Astrocyte (in vitro differentiated cells and primary cell): ENCODE data around the gene GLA. TPM values are rescaled to one million over a fixed set of nuclear protein-coding genes. Genes with fewer than 3 reads are reported as not detected.

ENCODE experiments used
- DNase-seq: peaks from one replicate; pipeline ENCODE4 v3.0.0-alpha.2; 2010; ENCODE audit warnings: low read depth
- FAIRE-seq: peaks from 2 replicates; lab custom pipeline; 2011; peaks lifted over from hg19 to GRCh38; lab: Jason Lieb, UNC
- H2AFZ ChIP-seq: 2 replicates; pipeline ENCODE4 v1.6.0; 2012; ENCODE audit warnings: low read depth, low read length, inconsistent platforms
- H3K27ac ChIP-seq: 2 replicates; pipeline ENCODE4 v1.5.1; 2011; ENCODE audit warnings: low read depth, low read length, inconsistent platforms
- H3K27me3 ChIP-seq: 2 replicates; pipeline ENCODE4 v1.6.0; 2011; ENCODE audit warnings: low read length, inconsistent platforms; ENCODE audit not compliant: insufficient read depth
- H3K36me3 ChIP-seq: 2 replicates; pipeline ENCODE4 v1.5.1; 2011; ENCODE audit warnings: low read length, inconsistent platforms; ENCODE audit not compliant: insufficient read depth
- H3K4me1 ChIP-seq: 2 replicates; pipeline ENCODE4 v1.5.1; 2011; ENCODE audit warnings: low read length, inconsistent platforms; ENCODE audit not compliant: insufficient read depth
- H3K4me2 ChIP-seq: 2 replicates; pipeline ENCODE4 v1.6.0; 2012; ENCODE audit warnings: low read length, inconsistent platforms
- H3K4me3 ChIP-seq: 2 replicates; pipeline ENCODE4 v1.5.1; 2011; ENCODE audit warnings: low read depth, mild to moderate bottlenecking, low read length, inconsistent platforms; ENCODE audit not compliant: insufficient read depth
- H3K79me2 ChIP-seq: 2 replicates; pipeline ENCODE4 v1.6.0; 2012; ENCODE audit warnings: mild to moderate bottlenecking, low read length, inconsistent platforms; ENCODE audit not compliant: insufficient read depth
- H3K9ac ChIP-seq: 2 replicates; pipeline ENCODE4 v1.6.0; 2012; ENCODE audit warnings: mild to moderate bottlenecking, low read length, inconsistent platforms
- H3K9me3 ChIP-seq: 2 replicates; pipeline ENCODE4 v1.5.1; 2012; ENCODE audit warnings: low read depth, mild to moderate bottlenecking, low read length, inconsistent platforms; ENCODE audit not compliant: insufficient read depth
- H4K20me1 ChIP-seq: 2 replicates; pipeline ENCODE4 v1.6.0; 2012; ENCODE audit warnings: low read length, inconsistent platforms; ENCODE audit not compliant: insufficient read depth
- H3K27ac Mint-ChIP-seq: one replicate; pipeline ENCODE4 v1.8.0; 2021; ENCODE audit warnings: mild to moderate bottlenecking, mixed read lengths; ENCODE audit not compliant: unreplicated experiment
- H3K27me3 Mint-ChIP-seq: one replicate; pipeline ENCODE4 v1.8.0; 2021; ENCODE audit warnings: low read depth, mixed read lengths; ENCODE audit not compliant: unreplicated experiment
- H3K36me3 Mint-ChIP-seq: one replicate; pipeline ENCODE4 v1.8.0; 2021; ENCODE audit warnings: low read depth, mixed read lengths; ENCODE audit not compliant: unreplicated experiment
- H3K4me1 Mint-ChIP-seq: one replicate; pipeline ENCODE4 v1.8.0; 2021; ENCODE audit warnings: low read depth, mixed read lengths; ENCODE audit not compliant: unreplicated experiment
- H3K4me3 Mint-ChIP-seq: one replicate; pipeline ENCODE4 v1.8.0; 2021; ENCODE audit warnings: mild to moderate bottlenecking, moderate library complexity, mixed read lengths; ENCODE audit not compliant: unreplicated experiment
- H3K9me3 Mint-ChIP-seq: one replicate; pipeline ENCODE4 v1.8.0; 2021; ENCODE audit warnings: mild to moderate bottlenecking, mixed read lengths; ENCODE audit not compliant: unreplicated experiment
- EZH2 ChIP-seq: IDR thresholded peaks from 2 replicates; pipeline ENCODE4 v1.6.1; 2012; ENCODE audit warnings: mild to moderate bottlenecking, low read length, inconsistent platforms; ENCODE audit not compliant: insufficient read depth
- total RNA-seq: library from RNA; stranded (reverse); gene quantifications from 2 replicates; pipeline ENCODE4 v1.2.1, GENCODE V29; 2021
- TF ChIP-seq, protein P1 (sequence below): IDR thresholded peaks from 2 replicates; pipeline ENCODE4 v1.5.1; 2011; ENCODE audit warnings: low read depth, mild to moderate bottlenecking, inconsistent platforms, low read length, moderate library complexity; ENCODE audit not compliant: insufficient read depth

GLA gene
- total RNA-seq, 1 donor from 2014 or later: 51.9 TPM

DNA sequence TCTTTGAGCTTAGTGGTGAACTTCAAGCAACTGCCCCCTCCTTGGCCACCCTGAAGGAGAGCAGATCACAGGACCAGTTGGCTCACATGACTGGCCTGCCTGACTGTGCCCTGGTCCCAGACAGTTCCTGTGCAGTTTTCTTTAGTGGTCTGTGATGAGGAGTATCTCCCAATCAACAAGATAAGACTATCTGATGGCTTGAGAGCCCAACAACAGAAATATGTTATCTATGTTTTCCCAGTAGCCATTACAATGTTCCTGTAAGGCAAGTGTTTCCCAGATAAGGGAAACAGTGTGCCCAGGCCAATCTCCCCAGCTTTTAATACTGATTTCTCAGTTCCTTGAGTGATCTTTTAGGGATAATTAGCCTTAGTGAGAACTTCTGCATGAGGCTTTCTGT, 45.0 kb downstream of the GLA start:
- H3K4me1 Mint-ChIP-seq: no peaks in the 10 kb centered on the region
- Histone ChIP-seq H3K4me2 (no peak overlapping the region), H3K27me3 (no peaks in the 10 kb centered on the region), H4K20me1 (no peaks in the 10 kb centered on the region), H3K4me1 (no peaks in the 10 kb centered on the region), H3K79me2 (no peaks in the 10 kb centered on the region), H3K9me3 (no peaks in the 10 kb centered on the region), H3K4me3 (no peak overlapping the region), H3K27ac (no peak overlapping the region), H2AFZ (no peak overlapping the region), H3K36me3 (no peaks in the 10 kb centered on the region), H3K9ac (no peak overlapping the region)
- FAIRE-seq: no peak
- H3K27me3 Mint-ChIP-seq: no peaks in the 10 kb centered on the region
- no peaks in the 10 kb centered on the region for H3K36me3 Mint-ChIP-seq
- no peak overlapping the region for H3K4me3 Mint-ChIP-seq
- no peaks in the 10 kb centered on the region for H3K9me3 Mint-ChIP-seq
- TF ChIP-seq, protein P1, sequence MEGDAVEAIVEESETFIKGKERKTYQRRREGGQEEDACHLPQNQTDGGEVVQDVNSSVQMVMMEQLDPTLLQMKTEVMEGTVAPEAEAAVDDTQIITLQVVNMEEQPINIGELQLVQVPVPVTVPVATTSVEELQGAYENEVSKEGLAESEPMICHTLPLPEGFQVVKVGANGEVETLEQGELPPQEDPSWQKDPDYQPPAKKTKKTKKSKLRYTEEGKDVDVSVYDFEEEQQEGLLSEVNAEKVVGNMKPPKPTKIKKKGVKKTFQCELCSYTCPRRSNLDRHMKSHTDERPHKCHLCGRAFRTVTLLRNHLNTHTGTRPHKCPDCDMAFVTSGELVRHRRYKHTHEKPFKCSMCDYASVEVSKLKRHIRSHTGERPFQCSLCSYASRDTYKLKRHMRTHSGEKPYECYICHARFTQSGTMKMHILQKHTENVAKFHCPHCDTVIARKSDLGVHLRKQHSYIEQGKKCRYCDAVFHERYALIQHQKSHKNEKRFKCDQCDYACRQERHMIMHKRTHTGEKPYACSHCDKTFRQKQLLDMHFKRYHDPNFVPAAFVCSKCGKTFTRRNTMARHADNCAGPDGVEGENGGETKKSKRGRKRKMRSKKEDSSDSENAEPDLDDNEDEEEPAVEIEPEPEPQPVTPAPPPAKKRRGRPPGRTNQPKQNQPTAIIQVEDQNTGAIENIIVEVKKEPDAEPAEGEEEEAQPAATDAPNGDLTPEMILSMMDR: no peak
- no peak for TF ChIP-seq EZH2
- DNase-seq: no peak
- no peak overlapping the region for H3K27ac Mint-ChIP-seq

DNA sequence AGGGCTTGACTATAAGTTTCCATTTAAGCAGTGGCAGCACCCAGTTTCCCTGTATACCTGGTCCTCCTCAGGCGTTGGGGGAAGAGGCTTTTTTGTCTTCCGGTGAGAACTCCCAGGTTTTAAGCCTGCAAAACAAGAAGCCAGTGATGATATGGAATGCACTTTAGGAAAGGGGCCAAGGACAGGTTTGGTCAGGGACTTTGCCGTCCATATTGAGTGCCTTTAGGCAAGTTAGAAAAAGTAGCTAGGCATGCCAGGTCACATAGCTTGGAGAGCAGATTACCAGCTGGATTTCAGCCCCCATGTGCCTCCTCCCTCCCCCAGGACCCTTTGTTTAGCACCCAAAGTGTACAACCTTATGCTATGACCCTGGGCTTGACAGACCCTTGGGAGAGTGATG, 45.6 kb downstream of the GLA start:
- FAIRE-seq: peak; percentile 78
- no peaks in the 10 kb centered on the region for H3K9me3 ChIP-seq
- no peaks in the 10 kb centered on the region for H3K9me3 Mint-ChIP-seq

DNA sequence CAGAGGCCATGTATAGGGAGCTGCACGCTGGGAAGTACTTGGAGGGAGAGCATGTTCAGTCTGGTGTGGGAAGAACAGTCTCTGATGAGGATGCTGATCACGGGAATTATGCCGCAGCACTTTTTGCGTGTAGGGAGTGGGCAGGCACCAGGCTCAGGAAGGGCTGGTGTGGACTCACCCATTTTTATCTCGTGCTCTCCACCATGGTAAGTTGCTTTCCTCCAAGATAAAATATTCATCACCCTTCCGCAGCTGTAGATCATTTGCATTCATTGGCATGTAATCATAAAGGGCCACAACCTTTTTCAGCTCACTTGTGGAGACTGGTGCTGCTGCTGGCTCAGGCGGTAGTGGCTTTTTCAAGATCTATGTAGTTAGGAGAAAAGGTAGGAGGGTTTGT, 47.3 kb downstream of the GLA start:
- H3K4me3 Mint-ChIP-seq: no peak overlapping the region
- no peaks in the 10 kb centered on the region for H3K27me3 ChIP-seq
- H2AFZ ChIP-seq: no peak overlapping the region
- no peak overlapping the region for H3K27ac ChIP-seq
- no peaks in the 10 kb centered on the region for H4K20me1 ChIP-seq
- no peaks in the 10 kb centered on the region for H3K9me3 Mint-ChIP-seq
- DNase-seq (no peak), FAIRE-seq (no peak)
- no peaks in the 10 kb centered on the region for H3K4me1 ChIP-seq
- no peak overlapping the region for H3K27ac Mint-ChIP-seq
- no peak overlapping the region for H3K4me3 ChIP-seq
- H3K4me2 ChIP-seq: no peak overlapping the region
- H3K9me3 ChIP-seq: no peaks in the 10 kb centered on the region
- H3K36me3 ChIP-seq: no peaks in the 10 kb centered on the region
- H3K36me3 Mint-ChIP-seq: no peaks in the 10 kb centered on the region
- no peaks in the 10 kb centered on the region for H3K79me2 ChIP-seq
- no peak for TF ChIP-seq EZH2
- TF ChIP-seq, protein P1: no peak
- no peaks in the 10 kb centered on the region for H3K27me3 Mint-ChIP-seq
- H3K4me1 Mint-ChIP-seq: no peaks in the 10 kb centered on the region
- H3K9ac ChIP-seq: no peak overlapping the region

More for the DNA sequence above, 45.6 kb downstream of the GLA start:
- Histone ChIP-seq H3K27ac (no peak overlapping the region), H3K27me3 (no peaks in the 10 kb centered on the region), H3K4me3 (no peak overlapping the region), H3K36me3 (no peaks in the 10 kb centered on the region), H3K9ac (no peak overlapping the region), H3K79me2 (no peaks in the 10 kb centered on the region), H4K20me1 (no peaks in the 10 kb centered on the region), H3K4me2 (no peak overlapping the region), H2AFZ (no peak overlapping the region), H3K4me1 (no peaks in the 10 kb centered on the region)
- Mint-ChIP-seq H3K4me3 (no peak overlapping the region), H3K4me1 (no peaks in the 10 kb centered on the region), H3K36me3 (no peaks in the 10 kb centered on the region), H3K27me3 (no peaks in the 10 kb centered on the region), H3K27ac (no peak overlapping the region)
- DNase-seq: no peak
- TF ChIP-seq, protein P1: no peak
- no peak for TF ChIP-seq EZH2
